Right atrium auricular region (tissue), 2 donors: ENCODE results near the gene MAK. TPM values are rescaled to one million over a fixed set of nuclear protein-coding genes. Genes with fewer than 3 reads are reported as not detected.

ENCODE experiments used
- DNase-seq: peaks from one replicate; pipeline ENCODE4 v3.0.0-alpha.2; 2019; ENCODE audit warnings: low spot score
- H3K27ac ChIP-seq, 2 donors: fragments of 200-600 bp; sonication (generic); 1 replicate in 1 of 2; 2 replicates in 1 of 2; pipeline ENCODE4 v1.5.1; 2016 to 2019
- H3K27me3 ChIP-seq, 2 donors: fragments of 200-600 bp; sonication (generic); one replicate each; pipeline versions ENCODE4 v1.5.1 to v1.6.0; 2017 to 2019
- H3K36me3 ChIP-seq: fragments of 200-600 bp; sonication (generic); one replicate; pipeline ENCODE4 v1.5.1; 2016
- H3K4me1 ChIP-seq, 2 donors: fragments of 200-600 bp; sonication (generic); one replicate each; pipeline versions ENCODE4 v1.5.1 to v1.6.0; 2017 to 2019
- H3K4me3 ChIP-seq, 2 donors: fragments of 200-600 bp; sonication (generic); 1 replicate in 1 of 2; 2 replicates in 1 of 2; pipeline ENCODE4 v1.5.1; 2017 to 2019; ENCODE audit warnings: mild to moderate bottlenecking in 1 of 2, moderate library complexity in 1 of 2
- H3K9me3 ChIP-seq, 2 donors: fragments of 200-600 bp; sonication (generic); one replicate each; pipeline ENCODE4 v1.5.1; 2019
- CTCF ChIP-seq, 2 donors: fragments of 200-600 bp; sonication (generic); IDR thresholded peaks; one replicate each; pipeline ENCODE4 v1.5.1; 2019; ENCODE audit warnings: antibody characterized with exemption in 2 of 2
- total RNA-seq, 2 donors: library from RNA; depleted of rRNA; stranded (reverse); fragments of >200 nt; gene quantifications; one replicate each; pipeline ENCODE4 v1.1.0, GENCODE V29; 2016

MAK gene
- total RNA-seq, 2 donors from 2014 or later = 0.16 TPM; not detected in 1

DNA sequence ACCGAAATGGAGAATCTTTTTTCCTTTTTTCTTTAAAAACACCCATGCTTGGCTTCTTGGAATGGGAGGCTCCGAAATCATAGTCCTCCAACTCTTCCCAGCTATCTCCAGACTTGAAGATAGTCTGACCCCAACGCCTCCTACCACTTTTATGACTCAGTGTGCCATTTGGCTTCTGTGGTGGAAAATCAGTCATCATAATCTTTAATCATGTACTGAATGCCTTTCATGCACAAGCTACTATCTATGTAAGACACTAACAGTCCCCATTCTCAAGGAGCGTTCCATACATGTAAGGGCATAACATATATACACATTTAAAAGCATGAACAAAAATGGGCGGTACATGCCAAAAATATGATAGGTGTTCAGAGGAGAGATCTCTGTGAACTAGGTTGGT lies 46.7 kb downstream of the MAK start:
- H3K36me3 ChIP-seq = no peaks in the 10 kb centered on the region

GRCh38 chr6:10779076-10779475 lies 59.3 kb downstream of the MAK start:
- TF ChIP-seq CTCF (IDR thresholded peaks at IDR 0.05) = no peak
- no peak for DNase-seq
- Histone ChIP-seq H3K27me3 (no peaks in the 10 kb centered on the region), H3K36me3 (peaks cover 10% of the 10 kb centered on the region), H3K4me1 (no peaks in the 10 kb centered on the region), H3K4me3 (no peak overlapping the region), H3K27ac (no peak overlapping the region), H3K9me3 (no peaks in the 10 kb centered on the region)

More for the DNA sequence above, 46.7 kb downstream of the MAK start:
- Histone ChIP-seq H3K9me3 (no peaks in the 10 kb centered on the region), H3K4me3 (no peak overlapping the region), H3K4me1 (no peaks in the 10 kb centered on the region), H3K27me3 (no peaks in the 10 kb centered on the region), H3K27ac (no peak overlapping the region)
- no peak for DNase-seq
- no peak for TF ChIP-seq CTCF (IDR thresholded peaks at IDR 0.05)

- peaks cover 10% of the 10 kb centered on the region for H3K36me3 ChIP-seq
- no peak overlapping the region for H3K4me3 ChIP-seq
- H3K27ac ChIP-seq = no peak overlapping the region
- no peaks in the 10 kb centered on the region for H3K4me1 ChIP-seq
- H3K9me3 ChIP-seq = no peaks in the 10 kb centered on the region
- no peak for TF ChIP-seq CTCF (IDR thresholded peaks at IDR 0.05)
- H3K27me3 ChIP-seq = no peaks in the 10 kb centered on the region
- DNase-seq = no peak
These were observed 60.1 kb downstream of the MAK start for GRCh38 chr6:10778230-10778629.

GRCh38 chr6:10771371-10771894 lies 66.9 kb downstream of the MAK start:
- Histone ChIP-seq H3K36me3 (peaks cover 10% of the 10 kb centered on the region), H3K4me1 (no peaks in the 10 kb centered on the region), H3K4me3 (no peak overlapping the region), H3K27ac (no peak overlapping the region), H3K9me3 (no peaks in the 10 kb centered on the region), H3K27me3 (no peaks in the 10 kb centered on the region)
- TF ChIP-seq CTCF (IDR thresholded peaks at IDR 0.05) = no peak
- DNase-seq = no peak

DNA sequence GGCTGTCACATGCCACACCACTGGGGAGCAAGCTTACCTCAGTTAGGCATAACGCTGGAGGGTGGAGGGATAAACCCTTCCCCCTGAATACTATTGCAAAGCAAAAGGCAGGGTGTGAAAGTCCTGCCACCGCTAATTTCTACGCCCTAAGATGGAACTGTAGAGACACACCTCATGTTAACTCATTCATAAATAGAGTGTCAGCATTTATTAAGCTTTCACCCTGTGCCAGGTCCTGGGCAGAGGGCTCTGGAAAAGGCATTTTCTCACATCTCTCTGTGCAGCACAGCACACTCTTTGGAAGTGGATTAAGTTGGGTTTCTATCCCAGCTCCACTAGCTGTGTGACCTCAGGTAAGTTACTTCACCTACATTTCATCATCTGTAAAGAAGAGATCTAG lies 68.9 kb downstream of the MAK start:
- no peaks in the 10 kb centered on the region for H3K27me3 ChIP-seq
- no peaks in the 10 kb centered on the region for H3K36me3 ChIP-seq
- H3K27ac ChIP-seq = no peak overlapping the region
- H3K4me1 ChIP-seq = no peaks in the 10 kb centered on the region
- H3K9me3 ChIP-seq = no peaks in the 10 kb centered on the region
- DNase-seq = no peak
- H3K4me3 ChIP-seq = no peak overlapping the region
- no peak for TF ChIP-seq CTCF (IDR thresholded peaks at IDR 0.05)

- no peak for TF ChIP-seq CTCF (IDR thresholded peaks at IDR 0.05)
- Histone ChIP-seq H3K27ac (no peak overlapping the region), H3K27me3 (no peaks in the 10 kb centered on the region)
These were observed 75.3 kb downstream of the MAK start for GRCh38 chr6:10763006-10763405.

More at GRCh38 chr6:10763006-10763405, 75.3 kb downstream of the MAK start:
- H3K4me3 ChIP-seq = no peak overlapping the region
- H3K4me1 ChIP-seq = peaks cover 0 to 10% of the 10 kb centered on the region in 2 donors
- no peaks in the 10 kb centered on the region for H3K36me3 ChIP-seq
- DNase-seq = no peak
- no peaks in the 10 kb centered on the region for H3K9me3 ChIP-seq
